HepG2 (cell line): Measurements from ENCODE around the gene CD180. TPM values are rescaled to one million over a fixed set of nuclear protein-coding genes. Genes with fewer than 3 reads are reported as not detected.

Experiments
- DPF2 ChIP-seq: sonication (generic); formaldehyde crosslinking; IDR thresholded peaks from 2 replicates; pipeline ENCODE4 v1.4.0; 2020; ENCODE audit warnings: mild to moderate bottlenecking, low read depth, missing genetic modification reagents, borderline replicate concordance
- ELF3 ChIP-seq: IDR thresholded peaks from 2 replicates; pipeline ENCODE4 v1.6.1; 2016; ENCODE audit warnings: missing genetic modification reagents, missing compliant biosample characterization
- ELF4 ChIP-seq: sonication (generic); formaldehyde crosslinking; IDR thresholded peaks from 2 replicates; pipeline ENCODE4 v1.5.0; 2020; ENCODE audit warnings: missing genetic modification reagents, mild to moderate bottlenecking, moderate library complexity, borderline replicate concordance
- KAT2B ChIP-seq: fragments of 150-350 bp; IDR thresholded peaks from 2 replicates; pipeline ENCODE4 v1.6.1; 2014; ENCODE audit warnings: low read depth, low read length, borderline replicate concordance
- KMT2A ChIP-seq: sonication (generic); formaldehyde crosslinking; IDR thresholded peaks from 2 replicates; pipeline ENCODE4 v1.4.0; 2020; ENCODE audit warnings: missing genetic modification reagents
- MEF2D ChIP-seq: sonication (generic); formaldehyde crosslinking; IDR thresholded peaks from 2 replicates; pipeline ENCODE4 v1.5.1; 2020; ENCODE audit warnings: mild to moderate bottlenecking, missing genetic modification reagents
- NONO ChIP-seq, 2 experiments: fragments of 450-650 bp in 1 of 2; sonication (generic) in 1 of 2; formaldehyde crosslinking in 1 of 2; IDR thresholded peaks in 1 of 2; conservative IDR thresholded peaks in 1 of 2; 2 replicates each; pipeline versions ENCODE4 v1.6.1 to v1.8.0; 2017 to 2022; ENCODE audit warnings: mild to moderate bottlenecking in 1 of 2, missing genetic modification reagents in 1 of 2, moderate library complexity in 1 of 2
- PHF8 ChIP-seq: sonication (generic); formaldehyde crosslinking; IDR thresholded peaks from 2 replicates; pipeline ENCODE4 v1.5.0; 2020; ENCODE audit warnings: missing genetic modification reagents
- RXRB ChIP-seq: IDR thresholded peaks from 2 replicates; pipeline ENCODE4 v1.6.1; 2016; ENCODE audit warnings: borderline replicate concordance, missing genetic modification reagents, missing compliant biosample characterization
- SATB2 ChIP-seq: sonication (generic); formaldehyde crosslinking; IDR thresholded peaks from 2 replicates; pipeline ENCODE4 v1.5.0; 2020; ENCODE audit warnings: missing genetic modification reagents
- ZFX ChIP-seq: sonication (generic); formaldehyde crosslinking; IDR thresholded peaks from 2 replicates; pipeline ENCODE4 v1.4.0; 2020; ENCODE audit warnings: mild to moderate bottlenecking, low read depth, missing genetic modification reagents, moderate library complexity
- ZNF30 ChIP-seq: sonication (generic); formaldehyde crosslinking; IDR thresholded peaks from 2 replicates; pipeline ENCODE4 v1.5.0; 2020; ENCODE audit warnings: mild to moderate bottlenecking, missing genetic modification reagents
- ZNF572 ChIP-seq: sonication (generic); formaldehyde crosslinking; IDR thresholded peaks from 2 replicates; pipeline ENCODE4 v1.5.1; 2020; ENCODE audit warnings: mild to moderate bottlenecking, missing genetic modification reagents
- ZNF615 ChIP-seq: sonication (generic); formaldehyde crosslinking; IDR thresholded peaks from 2 replicates; pipeline ENCODE4 v1.5.0; 2020; ENCODE audit warnings: mild to moderate bottlenecking, missing genetic modification reagents, borderline replicate concordance
- ZNF709 ChIP-seq: sonication (generic); formaldehyde crosslinking; IDR thresholded peaks from 2 replicates; pipeline ENCODE4 v1.5.0; 2020; ENCODE audit warnings: mild to moderate bottlenecking, missing genetic modification reagents
- ZSCAN20 ChIP-seq: sonication (generic); formaldehyde crosslinking; IDR thresholded peaks from 2 replicates; pipeline ENCODE4 v1.4.0; 2020; ENCODE audit warnings: missing genetic modification reagents, mild to moderate bottlenecking, borderline replicate concordance
- polyA plus RNA-seq, 8 experiments: library from polyadenylated mRNA; depleted of rRNA in 3 of 8; stranded (reverse) in 7 of 8; unstranded in 1 of 8; fragments of >200 nt; fragmentation: Illumina TruSeq in 4 of 8; extraction: Trizol in 4 of 8; gene quantifications; 2 replicates each; pipeline versions ENCODE4 v1.2.1 to v1.2.3, GENCODE V29; 2011 to 2016; ENCODE audit warnings: low read depth in 4 of 8, missing spikeins in 1 of 8, mixed read lengths in 1 of 8; ENCODE audit not compliant: insufficient read depth in 1 of 8
- total RNA-seq, 5 experiments: library from RNA; depleted of rRNA; stranded (reverse); fragments of >200 nt; fragmentation: Illumina TruSeq; extraction: Trizol; gene quantifications; 2 replicates each; pipeline ENCODE4 v1.2.3, GENCODE V29; 2016; ENCODE audit warnings: low read depth in 1 of 5
- TF ChIP-seq, protein P1 (sequence below): IDR thresholded peaks from 2 replicates; pipeline ENCODE4 v1.6.1; 2016; ENCODE audit warnings: mild to moderate bottlenecking
- TF ChIP-seq, protein P2 (sequence below): sonication (generic); formaldehyde crosslinking; IDR thresholded peaks from 2 replicates; pipeline ENCODE4 v1.8.1; 2023; ENCODE audit warnings: mild to moderate bottlenecking, missing genetic modification reagents, borderline replicate concordance
- TF ChIP-seq, protein P3 (sequence below): sonication (generic); formaldehyde crosslinking; IDR thresholded peaks from 2 replicates; pipeline ENCODE4 v1.8.1; 2023; ENCODE audit warnings: missing genetic modification reagents, inconsistent platforms, borderline replicate concordance
- TF ChIP-seq, protein P4 (sequence below): sonication (generic); formaldehyde crosslinking; conservative IDR thresholded peaks from 2 replicates; pipeline ENCODE4 v1.5.0; 2020; ENCODE audit warnings: missing genetic modification reagents

CD180 gene
- total and polyA plus RNA-seq, 2 of the 13 experiments (the other 11 are each of a cell fraction or from before 2014, with no cell fraction given) = not detected

DNA sequence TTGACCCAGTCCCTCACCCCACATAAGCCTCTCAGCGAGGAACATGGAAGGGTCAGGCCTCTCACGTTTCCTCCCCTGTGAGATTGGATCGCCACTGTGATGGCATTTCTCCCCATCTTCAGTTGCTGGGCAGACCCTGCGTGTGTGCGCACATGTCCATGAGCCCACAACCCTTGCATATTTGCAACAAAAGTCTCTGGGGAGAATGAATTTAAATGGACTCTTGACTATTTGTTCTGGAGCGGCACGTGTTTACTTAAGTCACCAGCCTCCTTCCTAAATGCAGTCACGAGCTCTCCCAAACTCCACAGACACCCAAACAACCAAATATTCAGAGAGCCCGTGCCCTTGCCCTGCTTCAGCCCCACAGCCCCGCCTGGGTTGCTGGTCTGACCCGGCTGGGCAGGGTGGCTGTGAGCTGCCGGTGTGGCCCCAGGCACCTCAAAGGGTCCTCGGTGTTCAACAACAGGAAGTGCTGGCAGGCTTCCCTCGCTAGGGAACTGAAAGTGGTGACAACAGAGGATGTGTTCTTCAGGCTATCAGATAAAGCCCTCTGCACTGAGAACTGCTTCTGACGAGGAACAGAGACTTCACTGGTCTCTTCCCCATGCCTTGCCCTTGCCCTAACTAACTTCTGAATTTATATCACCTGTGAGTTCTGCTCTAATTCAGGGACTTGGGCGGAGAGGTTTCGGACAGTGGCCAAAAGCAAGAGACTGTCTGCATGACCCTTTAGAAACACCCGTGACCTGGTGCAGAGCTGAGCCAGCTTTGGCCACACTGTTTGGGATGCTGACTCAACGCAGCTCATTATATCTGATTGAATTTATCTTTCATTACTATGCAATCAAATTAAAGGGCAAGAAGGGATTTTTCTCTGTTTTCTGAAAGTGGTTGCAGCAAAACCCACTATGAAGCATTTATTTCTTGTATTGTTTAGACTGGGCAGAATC lies 19.2 kb upstream of the CD180 start (continued):
- TF ChIP-seq, protein P1, sequence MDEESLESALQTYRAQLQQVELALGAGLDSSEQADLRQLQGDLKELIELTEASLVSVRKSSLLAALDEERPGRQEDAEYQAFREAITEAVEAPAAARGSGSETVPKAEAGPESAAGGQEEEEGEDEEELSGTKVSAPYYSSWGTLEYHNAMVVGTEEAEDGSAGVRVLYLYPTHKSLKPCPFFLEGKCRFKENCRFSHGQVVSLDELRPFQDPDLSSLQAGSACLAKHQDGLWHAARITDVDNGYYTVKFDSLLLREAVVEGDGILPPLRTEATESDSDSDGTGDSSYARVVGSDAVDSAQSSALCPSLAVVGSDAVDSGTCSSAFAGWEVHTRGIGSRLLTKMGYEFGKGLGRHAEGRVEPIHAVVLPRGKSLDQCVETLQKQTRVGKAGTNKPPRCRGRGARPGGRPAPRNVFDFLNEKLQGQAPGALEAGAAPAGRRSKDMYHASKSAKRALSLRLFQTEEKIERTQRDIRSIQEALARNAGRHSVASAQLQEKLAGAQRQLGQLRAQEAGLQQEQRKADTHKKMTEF (CRISPR knock-in tag) = peak; percentile 70
- TF ChIP-seq KMT2A (CRISPR knock-in tag) = 0 out of 2 replicates have a peak, but pooled peaks have one; percentile 45
- TF ChIP-seq ZNF709 (CRISPR knock-in tag) = no peak
- peak; percentile 27; the same call in 1 of the 2 replicates for TF ChIP-seq ZFX
- peak; percentile 50; the same call in 1 of the 2 replicates for TF ChIP-seq RXRB (CRISPR knock-in tag)
- TF ChIP-seq PHF8 (CRISPR knock-in tag) = peak; percentile 54; the same call in 1 of the 2 replicates
- TF ChIP-seq ZNF30 (CRISPR knock-in tag) = no peak
- TF ChIP-seq ZNF615 = no peak
- TF ChIP-seq ELF3 = peak; percentile 92
- no peak for TF ChIP-seq KAT2B
- no peak for TF ChIP-seq ELF4
- TF ChIP-seq DPF2 (CRISPR knock-in tag) = 0 out of 2 replicates have a peak, but pooled peaks have one; percentile 24
- TF ChIP-seq ZNF572 (CRISPR knock-in tag) = no peak
- TF ChIP-seq, protein P2, sequence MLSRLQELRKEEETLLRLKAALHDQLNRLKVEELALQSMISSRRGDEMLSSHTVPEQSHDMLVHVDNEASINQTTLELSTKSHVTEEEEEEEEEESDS (CRISPR knock-in tag) = no peak
- no peak for TF ChIP-seq SATB2 (CRISPR knock-in tag)
- TF ChIP-seq, protein P3, sequence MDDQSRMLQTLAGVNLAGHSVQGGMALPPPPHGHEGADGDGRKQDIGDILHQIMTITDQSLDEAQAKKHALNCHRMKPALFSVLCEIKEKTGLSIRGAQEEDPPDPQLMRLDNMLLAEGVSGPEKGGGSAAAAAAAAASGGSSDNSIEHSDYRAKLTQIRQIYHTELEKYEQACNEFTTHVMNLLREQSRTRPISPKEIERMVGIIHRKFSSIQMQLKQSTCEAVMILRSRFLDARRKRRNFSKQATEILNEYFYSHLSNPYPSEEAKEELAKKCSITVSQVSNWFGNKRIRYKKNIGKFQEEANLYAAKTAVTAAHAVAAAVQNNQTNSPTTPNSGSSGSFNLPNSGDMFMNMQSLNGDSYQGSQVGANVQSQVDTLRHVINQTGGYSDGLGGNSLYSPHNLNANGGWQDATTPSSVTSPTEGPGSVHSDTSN (CRISPR knock-in tag) = no peak
- no peak for TF ChIP-seq NONO (IDR thresholded peaks at IDR 0.05)
- TF ChIP-seq NONO (CRISPR knock-in tag; conservative IDR thresholded peaks at IDR 0.05) = peak; percentile 48; the same call in 1 of the 2 replicates
- TF ChIP-seq MEF2D = peak; percentile 60; the same call in 1 of the 2 replicates
- 0 out of 2 replicates have a peak, but pooled peaks have one; percentile 43 for TF ChIP-seq ZSCAN20 (CRISPR knock-in tag)
- TF ChIP-seq, protein P4, sequence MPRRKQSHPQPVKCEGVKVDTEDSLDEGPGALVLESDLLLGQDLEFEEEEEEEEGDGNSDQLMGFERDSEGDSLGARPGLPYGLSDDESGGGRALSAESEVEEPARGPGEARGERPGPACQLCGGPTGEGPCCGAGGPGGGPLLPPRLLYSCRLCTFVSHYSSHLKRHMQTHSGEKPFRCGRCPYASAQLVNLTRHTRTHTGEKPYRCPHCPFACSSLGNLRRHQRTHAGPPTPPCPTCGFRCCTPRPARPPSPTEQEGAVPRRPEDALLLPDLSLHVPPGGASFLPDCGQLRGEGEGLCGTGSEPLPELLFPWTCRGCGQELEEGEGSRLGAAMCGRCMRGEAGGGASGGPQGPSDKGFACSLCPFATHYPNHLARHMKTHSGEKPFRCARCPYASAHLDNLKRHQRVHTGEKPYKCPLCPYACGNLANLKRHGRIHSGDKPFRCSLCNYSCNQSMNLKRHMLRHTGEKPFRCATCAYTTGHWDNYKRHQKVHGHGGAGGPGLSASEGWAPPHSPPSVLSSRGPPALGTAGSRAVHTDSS (CRISPR knock-in tag) = no peak
